ENCODE data around the gene RFC4.

Gene RFC4

DNA sequence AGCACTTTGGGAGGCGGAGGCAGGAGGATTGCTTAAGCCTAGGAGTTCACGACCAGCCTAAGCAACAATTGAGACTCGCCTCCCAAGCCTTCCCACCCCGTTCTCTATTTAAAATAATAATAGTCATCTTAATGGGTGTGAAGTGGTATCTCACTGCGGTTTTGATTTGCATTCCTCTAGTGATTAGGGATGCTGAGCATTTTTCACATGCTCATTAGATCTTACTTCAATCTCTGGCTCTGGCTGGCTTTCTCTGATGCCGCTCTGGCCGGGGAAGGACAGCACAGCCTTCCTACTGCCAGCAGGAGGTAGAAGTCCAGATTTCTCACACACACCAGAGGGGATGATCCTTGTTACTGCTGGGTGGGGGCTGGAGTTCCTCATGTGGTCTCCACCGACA, 30.3 kb downstream of the RFC4 start:
- Histone ChIP-seq H3K27me3 (ENCODE audit: insufficient read depth, low read length) (no peaks in the 10 kb centered on the region), H3F3A (ENCODE audit: insufficient read depth, low read length) (no peaks in the 10 kb centered on the region), H3K4me2 (ENCODE audit: low read length) (no peak overlapping the region), H3K36me3 (ENCODE audit: insufficient read depth, low read length) (no peaks in the 10 kb centered on the region; the same call in 1 of the 2 replicates), H3K9ac (ENCODE audit: low read length) (no peak overlapping the region), H3K27ac (ENCODE audit: low read depth, low read length, poor library complexity, severe bottlenecking) (no peak overlapping the region), H3K79me2 (ENCODE audit: insufficient read depth, low read length) (no peaks in the 10 kb centered on the region), H3K9me3 (ENCODE audit: low read length) (no peaks in the 10 kb centered on the region), H3K4me1 (ENCODE audit: insufficient read depth, low read length, severe bottlenecking) (peaks cover 37% of the 10 kb centered on the region), H3K4me3 (ENCODE audit: low read depth, low read length, poor library complexity, severe bottlenecking) (no peak overlapping the region), H4K20me1 (ENCODE audit: insufficient read depth, low read length) (no peaks in the 10 kb centered on the region), H2AFZ (ENCODE audit: low read length) (no peak overlapping the region), H3K9me2 (ENCODE audit: low read depth, low read length) (no peaks in the 10 kb centered on the region)
- TF ChIP-seq, protein P1, sequence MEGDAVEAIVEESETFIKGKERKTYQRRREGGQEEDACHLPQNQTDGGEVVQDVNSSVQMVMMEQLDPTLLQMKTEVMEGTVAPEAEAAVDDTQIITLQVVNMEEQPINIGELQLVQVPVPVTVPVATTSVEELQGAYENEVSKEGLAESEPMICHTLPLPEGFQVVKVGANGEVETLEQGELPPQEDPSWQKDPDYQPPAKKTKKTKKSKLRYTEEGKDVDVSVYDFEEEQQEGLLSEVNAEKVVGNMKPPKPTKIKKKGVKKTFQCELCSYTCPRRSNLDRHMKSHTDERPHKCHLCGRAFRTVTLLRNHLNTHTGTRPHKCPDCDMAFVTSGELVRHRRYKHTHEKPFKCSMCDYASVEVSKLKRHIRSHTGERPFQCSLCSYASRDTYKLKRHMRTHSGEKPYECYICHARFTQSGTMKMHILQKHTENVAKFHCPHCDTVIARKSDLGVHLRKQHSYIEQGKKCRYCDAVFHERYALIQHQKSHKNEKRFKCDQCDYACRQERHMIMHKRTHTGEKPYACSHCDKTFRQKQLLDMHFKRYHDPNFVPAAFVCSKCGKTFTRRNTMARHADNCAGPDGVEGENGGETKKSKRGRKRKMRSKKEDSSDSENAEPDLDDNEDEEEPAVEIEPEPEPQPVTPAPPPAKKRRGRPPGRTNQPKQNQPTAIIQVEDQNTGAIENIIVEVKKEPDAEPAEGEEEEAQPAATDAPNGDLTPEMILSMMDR (IDR thresholded peaks at IDR 0.05; ENCODE audit: low read length): peak; percentile 20; the same call in 1 of the 2 replicates
- TF ChIP-seq EZH2 (IDR thresholded peaks at IDR 0.05; ENCODE audit: borderline replicate concordance, low read length): no peak

- Histone ChIP-seq H3K4me3 (ENCODE audit: low read depth, low read length, poor library complexity, severe bottlenecking) (peak overlapping the region; percentile 68), H3F3A (ENCODE audit: insufficient read depth, low read length) (no peaks in the 10 kb centered on the region), H3K36me3 (ENCODE audit: insufficient read depth, low read length) (no peaks in the 10 kb centered on the region; the same call in 1 of the 2 replicates), H3K4me1 (ENCODE audit: insufficient read depth, low read length, severe bottlenecking) (peaks cover 38% of the 10 kb centered on the region), H3K9ac (ENCODE audit: low read length) (peak overlapping the region; percentile 78), H3K27ac (ENCODE audit: low read depth, low read length, poor library complexity, severe bottlenecking) (peak overlapping the region; percentile 82), H4K20me1 (ENCODE audit: insufficient read depth, low read length) (no peaks in the 10 kb centered on the region), H3K27me3 (ENCODE audit: insufficient read depth, low read length) (no peaks in the 10 kb centered on the region), H3K4me2 (ENCODE audit: low read length) (peak overlapping the region; percentile 97), H3K79me2 (ENCODE audit: insufficient read depth, low read length) (no peaks in the 10 kb centered on the region), H3K9me3 (ENCODE audit: low read length) (no peaks in the 10 kb centered on the region), H3K9me2 (ENCODE audit: low read depth, low read length) (no peaks in the 10 kb centered on the region), H2AFZ (ENCODE audit: low read length) (peak overlapping the region; percentile 89)
- TF ChIP-seq, protein P1 (IDR thresholded peaks at IDR 0.05; ENCODE audit: low read length): no peak
- TF ChIP-seq EZH2 (IDR thresholded peaks at IDR 0.05; ENCODE audit: borderline replicate concordance, low read length): no peak
These were observed 33.4 kb downstream of the RFC4 start for GRCh38 chr3:186772701-186773417.

GRCh38 chr3:186772281-186772694, 34.0 kb downstream of the RFC4 start:
- Histone ChIP-seq H3K9me2 (ENCODE audit: low read depth, low read length) (no peaks in the 10 kb centered on the region), H3K27me3 (ENCODE audit: insufficient read depth, low read length) (no peaks in the 10 kb centered on the region), H3K9me3 (ENCODE audit: low read length) (no peaks in the 10 kb centered on the region), H3K9ac (ENCODE audit: low read length) (peak overlapping the region; percentile 78), H3K27ac (ENCODE audit: low read depth, low read length, poor library complexity, severe bottlenecking) (peak overlapping the region; percentile 82), H3K79me2 (ENCODE audit: insufficient read depth, low read length) (no peaks in the 10 kb centered on the region), H4K20me1 (ENCODE audit: insufficient read depth, low read length) (no peaks in the 10 kb centered on the region), H3F3A (ENCODE audit: insufficient read depth, low read length) (no peaks in the 10 kb centered on the region), H3K36me3 (ENCODE audit: insufficient read depth, low read length) (no peaks in the 10 kb centered on the region; the same call in 1 of the 2 replicates), H3K4me2 (ENCODE audit: low read length) (peak overlapping the region; percentile 97), H3K4me1 (ENCODE audit: insufficient read depth, low read length, severe bottlenecking) (peaks cover 38% of the 10 kb centered on the region), H2AFZ (ENCODE audit: low read length) (peak overlapping the region; percentile 89), H3K4me3 (ENCODE audit: low read depth, low read length, poor library complexity, severe bottlenecking) (peak overlapping the region; percentile 68)
- no peak for TF ChIP-seq EZH2 (IDR thresholded peaks at IDR 0.05; ENCODE audit: borderline replicate concordance, low read length)
- TF ChIP-seq, protein P1 (IDR thresholded peaks at IDR 0.05; ENCODE audit: low read length): peak; percentile 31; the same call in 1 of the 2 replicates

Data from OCI-LY1 (cell line).